ENCODE measurements around the gene AFM. TPM values are rescaled to one million over a fixed set of nuclear protein-coding genes. Genes with fewer than 3 reads are reported as not detected.
A peak's percentile ranks its signal among the peaks of the same experiment; 100 is the strongest.

The AFM gene
- total and polyA plus RNA-seq, 2 of the 13 experiments (the other 11 are each of a cell fraction or from before 2014, with no cell fraction given): 0.13 to 1.8 TPM

DNA sequence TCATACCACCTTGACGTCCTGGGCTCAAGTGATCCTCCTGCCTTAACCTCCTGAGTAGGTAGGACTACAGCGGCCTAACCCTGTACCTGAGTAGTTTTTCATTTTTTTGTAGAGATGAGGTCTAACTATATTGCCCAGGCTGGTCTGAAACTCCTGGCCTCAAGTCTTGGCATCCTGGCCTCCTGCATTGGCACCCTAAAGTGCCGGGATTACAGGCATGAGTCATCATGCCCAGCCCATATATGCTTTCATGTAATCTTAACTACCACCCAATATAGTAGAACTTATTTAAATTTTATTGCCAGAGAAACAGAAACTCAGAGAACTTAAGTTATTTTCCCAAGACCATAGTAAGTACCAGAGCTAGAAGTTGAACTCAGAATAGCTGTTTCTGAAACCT is 27.1 kb downstream of the AFM start (continued):
- TF ChIP-seq, protein P1, sequence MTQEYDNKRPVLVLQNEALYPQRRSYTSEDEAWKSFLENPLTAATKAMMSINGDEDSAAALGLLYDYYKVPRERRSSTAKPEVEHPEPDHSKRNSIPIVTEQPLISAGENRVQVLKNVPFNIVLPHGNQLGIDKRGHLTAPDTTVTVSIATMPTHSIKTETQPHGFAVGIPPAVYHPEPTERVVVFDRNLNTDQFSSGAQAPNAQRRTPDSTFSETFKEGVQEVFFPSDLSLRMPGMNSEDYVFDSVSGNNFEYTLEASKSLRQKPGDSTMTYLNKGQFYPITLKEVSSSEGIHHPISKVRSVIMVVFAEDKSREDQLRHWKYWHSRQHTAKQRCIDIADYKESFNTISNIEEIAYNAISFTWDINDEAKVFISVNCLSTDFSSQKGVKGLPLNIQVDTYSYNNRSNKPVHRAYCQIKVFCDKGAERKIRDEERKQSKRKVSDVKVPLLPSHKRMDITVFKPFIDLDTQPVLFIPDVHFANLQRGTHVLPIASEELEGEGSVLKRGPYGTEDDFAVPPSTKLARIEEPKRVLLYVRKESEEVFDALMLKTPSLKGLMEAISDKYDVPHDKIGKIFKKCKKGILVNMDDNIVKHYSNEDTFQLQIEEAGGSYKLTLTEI (CRISPR knock-in tag; conservative IDR thresholded peaks at IDR 0.05): no peak
- TF ChIP-seq MXI1 (IDR thresholded peaks at IDR 0.05; ENCODE audit: borderline replicate concordance, low read depth, low read length) (no peak), NR3C1 (CRISPR knock-in tag; IDR thresholded peaks at IDR 0.05) (no peak)
- TF ChIP-seq, protein P2, sequence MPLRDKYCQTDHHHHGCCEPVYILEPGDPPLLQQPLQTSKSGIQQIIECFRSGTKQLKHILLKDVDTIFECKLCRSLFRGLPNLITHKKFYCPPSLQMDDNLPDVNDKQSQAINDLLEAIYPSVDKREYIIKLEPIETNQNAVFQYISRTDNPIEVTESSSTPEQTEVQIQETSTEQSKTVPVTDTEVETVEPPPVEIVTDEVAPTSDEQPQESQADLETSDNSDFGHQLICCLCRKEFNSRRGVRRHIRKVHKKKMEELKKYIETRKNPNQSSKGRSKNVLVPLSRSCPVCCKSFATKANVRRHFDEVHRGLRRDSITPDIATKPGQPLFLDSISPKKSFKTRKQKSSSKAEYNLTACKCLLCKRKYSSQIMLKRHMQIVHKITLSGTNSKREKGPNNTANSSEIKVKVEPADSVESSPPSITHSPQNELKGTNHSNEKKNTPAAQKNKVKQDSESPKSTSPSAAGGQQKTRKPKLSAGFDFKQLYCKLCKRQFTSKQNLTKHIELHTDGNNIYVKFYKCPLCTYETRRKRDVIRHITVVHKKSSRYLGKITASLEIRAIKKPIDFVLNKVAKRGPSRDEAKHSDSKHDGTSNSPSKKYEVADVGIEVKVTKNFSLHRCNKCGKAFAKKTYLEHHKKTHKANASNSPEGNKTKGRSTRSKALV (CRISPR knock-in tag; IDR thresholded peaks at IDR 0.05): no peak
- TF ChIP-seq, protein P3, sequence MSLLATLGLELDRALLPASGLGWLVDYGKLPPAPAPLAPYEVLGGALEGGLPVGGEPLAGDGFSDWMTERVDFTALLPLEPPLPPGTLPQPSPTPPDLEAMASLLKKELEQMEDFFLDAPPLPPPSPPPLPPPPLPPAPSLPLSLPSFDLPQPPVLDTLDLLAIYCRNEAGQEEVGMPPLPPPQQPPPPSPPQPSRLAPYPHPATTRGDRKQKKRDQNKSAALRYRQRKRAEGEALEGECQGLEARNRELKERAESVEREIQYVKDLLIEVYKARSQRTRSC (CRISPR knock-in tag; IDR thresholded peaks at IDR 0.05; ENCODE audit: low read depth): no peak
- TF ChIP-seq, protein P4, sequence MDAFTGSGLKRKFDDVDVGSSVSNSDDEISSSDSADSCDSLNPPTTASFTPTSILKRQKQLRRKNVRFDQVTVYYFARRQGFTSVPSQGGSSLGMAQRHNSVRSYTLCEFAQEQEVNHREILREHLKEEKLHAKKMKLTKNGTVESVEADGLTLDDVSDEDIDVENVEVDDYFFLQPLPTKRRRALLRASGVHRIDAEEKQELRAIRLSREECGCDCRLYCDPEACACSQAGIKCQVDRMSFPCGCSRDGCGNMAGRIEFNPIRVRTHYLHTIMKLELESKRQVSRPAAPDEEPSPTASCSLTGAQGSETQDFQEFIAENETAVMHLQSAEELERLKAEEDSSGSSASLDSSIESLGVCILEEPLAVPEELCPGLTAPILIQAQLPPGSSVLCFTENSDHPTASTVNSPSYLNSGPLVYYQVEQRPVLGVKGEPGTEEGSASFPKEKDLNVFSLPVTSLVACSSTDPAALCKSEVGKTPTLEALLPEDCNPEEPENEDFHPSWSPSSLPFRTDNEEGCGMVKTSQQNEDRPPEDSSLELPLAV (CRISPR knock-in tag; conservative IDR thresholded peaks at IDR 0.05; ENCODE audit: low read depth): no peak

DNA sequence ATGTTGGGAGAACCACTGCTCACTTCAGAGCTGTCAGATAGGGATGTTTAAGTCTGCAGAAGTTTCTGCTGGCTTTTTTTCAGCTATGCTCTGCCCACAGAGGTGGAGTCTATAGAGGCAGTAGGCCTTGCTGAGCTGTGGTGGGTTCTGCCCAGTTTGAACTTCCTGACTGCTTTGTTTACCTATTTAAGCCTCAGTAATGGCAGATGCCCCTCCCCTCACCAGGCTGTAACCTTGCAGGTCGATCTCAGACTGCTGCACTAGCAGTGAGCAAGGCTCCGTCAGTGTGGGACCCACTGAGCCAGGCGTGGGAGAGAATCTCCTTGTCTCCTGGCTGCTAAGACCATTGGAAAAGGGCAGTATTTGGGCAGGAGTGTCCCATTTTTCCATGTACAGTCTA is 36.8 kb downstream of the AFM start:
- in situ Hi-C loops (cut with HindIII; ENCODE audit: extremely low pct_ligation_motif_present, low pct_unique_long_range_greater_than_20kb) (no loop called here), intact Hi-C loops (cut with micrococcal nuclease; ENCODE audit: unreplicated experiment) (no loop called here)
- Histone ChIP-seq H3K9me3 (ENCODE audit: low read length) (no peaks in the 10 kb centered on the region), H2AFZ (ENCODE audit: low read length) (peak overlapping the region; percentile 15), H3K27ac (ENCODE audit: extremely low read length, insufficient read depth, low read length) (no peak overlapping the region), H3K4me1 (ENCODE audit: insufficient read depth, low read length) (peaks cover 10% of the 10 kb centered on the region), H3K79me2 (ENCODE audit: insufficient read depth, low read length) (no peaks in the 10 kb centered on the region), H3K36me3 (replicated peaks in 1 of 2; ENCODE audit: control insufficient read depth in 1 of 2, insufficient read depth in 2 of 2, low read length in 2 of 2) (no peaks in the 10 kb centered on the region), H4K20me1 (ENCODE audit: insufficient read depth, low read length) (no peaks in the 10 kb centered on the region), H3K4me3 (replicated peaks in 1 of 3; ENCODE audit: insufficient read depth in 1 of 3, low read depth in 2 of 3, low read length in 3 of 3) (no peak overlapping the region), H3K9ac (ENCODE audit: insufficient read depth, low read depth, low read length) (no peak overlapping the region), H3K27me3 (ENCODE audit: control insufficient read depth in 1 of 2, insufficient read depth in 2 of 2, low read length in 2 of 2) (peaks cover 0 to 2% of the 10 kb centered on the region in 2 experiments; a peak in 1 of 5 replicates), H3K4me2 (ENCODE audit: low read depth, low read length) (peak overlapping the region; percentile 63)
- DNase-seq (ENCODE audit: low spot score): peak; percentile 30
- ChIA-PET POLR2A (interaction anchor here (1.1 kb wide), 1 partner anchor 16 kb away, joined by 3 read pairs; no protein-coding TSS in a partner anchor), CTCF (ENCODE audit: low intra/inter-chr PET ratio, low total read pairs) (no interaction called here)
- ATAC-seq: peak; percentile 85
- FAIRE-seq: no peak
- WGBS (ENCODE audit: low lambda C conversion rate): 10% methylated on average over 3 of the region's 3 CpGs
- no TSS peak for BruUV-seq (replicated peaks)
- no peak for TF ChIP-seq PHF8 (CRISPR knock-in tag; IDR thresholded peaks at IDR 0.05)
- peak; percentile 38; the same call in 1 of the 2 replicates for TF ChIP-seq SP5 (CRISPR knock-in tag; IDR thresholded peaks at IDR 0.05; ENCODE audit: borderline replicate concordance, low read depth)
- 0 out of 2 replicates have a peak, but pooled peaks have one; percentile 40 for TF ChIP-seq FOXC1 (CRISPR knock-in tag; IDR thresholded peaks at IDR 0.05; ENCODE audit: borderline replicate concordance)
- TF ChIP-seq SNRNP70 (IDR thresholded peaks at IDR 0.05; ENCODE audit: low read depth, low read length): no peak
- TF ChIP-seq ZNF292 (CRISPR knock-in tag; IDR thresholded peaks at IDR 0.05; ENCODE audit: borderline replicate concordance, low read depth): 0 out of 2 replicates have a peak, but pooled peaks have one; percentile 20
- TF ChIP-seq, protein P5, sequence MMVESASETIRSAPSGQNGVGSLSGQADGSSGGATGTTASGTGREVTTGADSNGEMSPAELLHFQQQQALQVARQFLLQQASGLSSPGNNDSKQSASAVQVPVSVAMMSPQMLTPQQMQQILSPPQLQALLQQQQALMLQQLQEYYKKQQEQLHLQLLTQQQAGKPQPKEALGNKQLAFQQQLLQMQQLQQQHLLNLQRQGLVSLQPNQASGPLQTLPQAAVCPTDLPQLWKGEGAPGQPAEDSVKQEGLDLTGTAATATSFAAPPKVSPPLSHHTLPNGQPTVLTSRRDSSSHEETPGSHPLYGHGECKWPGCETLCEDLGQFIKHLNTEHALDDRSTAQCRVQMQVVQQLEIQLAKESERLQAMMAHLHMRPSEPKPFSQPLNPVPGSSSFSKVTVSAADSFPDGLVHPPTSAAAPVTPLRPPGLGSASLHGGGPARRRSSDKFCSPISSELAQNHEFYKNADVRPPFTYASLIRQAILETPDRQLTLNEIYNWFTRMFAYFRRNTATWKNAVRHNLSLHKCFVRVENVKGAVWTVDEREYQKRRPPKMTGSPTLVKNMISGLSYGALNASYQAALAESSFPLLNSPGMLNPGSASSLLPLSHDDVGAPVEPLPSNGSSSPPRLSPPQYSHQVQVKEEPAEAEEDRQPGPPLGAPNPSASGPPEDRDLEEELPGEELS (CRISPR knock-in tag; IDR thresholded peaks at IDR 0.05): 0 out of 2 replicates have a peak, but pooled peaks have one; percentile 21
- TF ChIP-seq FOXA1 (IDR thresholded peaks at IDR 0.05): no peak
- peak; percentile 34; the same call in 1 of the 2 replicates for TF ChIP-seq FOXA1 (CRISPR knock-in tag; IDR thresholded peaks at IDR 0.05)
- peak; percentile 73 for TF ChIP-seq PITX1 (CRISPR knock-in tag; IDR thresholded peaks at IDR 0.05)
- TF ChIP-seq SAP130 (CRISPR knock-in tag; IDR thresholded peaks at IDR 0.05; ENCODE audit: low read depth): peak; percentile 21; the same call in 1 of the 2 replicates
